HepG2 (cell line): Measurements from ENCODE around the gene ABCA13. TPM values are rescaled to one million over a fixed set of nuclear protein-coding genes. Genes with fewer than 3 reads are reported as not detected.
A peak's percentile ranks its signal among the peaks of the same experiment; 100 is the strongest.

ENCODE experiments used
- ATAC-seq: fragments of 200-7000 bp; cut with Tn5 transposase; 3 replicates; pipeline ENCODE4 v1.9.1; 2020; ENCODE audit warnings: mild to moderate bottlenecking, moderate library complexity
- BruUV-seq: library from RNA; stranded (reverse); fragments of 400-500 nt; replicated peaks from 2 replicates; lab custom pipeline; 2021; lab: Mats Ljungman, UMichigan
- CTCF ChIA-PET: fragments of 300-600 bp; formaldehyde crosslinking; extraction: SDS; loops from one replicate; lab custom pipeline; 2021; ENCODE audit warnings: low total read pairs, inconsistent platforms, low intra/inter-chr PET ratio; lab: Yijun Ruan, JAX
- POLR2A ChIA-PET: fragments of 350-600 bp; sonication (Branson Sonifier 250); formaldehyde crosslinking; loops from one replicate; lab custom pipeline; 2020; ENCODE audit warnings: antibody characterized with exemption, inconsistent platforms; lab: Yijun Ruan, JAX
- DNase-seq: peaks from one replicate; pipeline ENCODE4 v3.0.0-alpha.2; 2015; ENCODE audit warnings: low spot score
- FAIRE-seq: peaks from 3 replicates; lab custom pipeline; 2011; peaks lifted over from hg19 to GRCh38; lab: Jason Lieb, UNC
- H2AFZ ChIP-seq: one replicate; pipeline ENCODE4 v1.6.1; 2011; ENCODE audit warnings: low read length, inconsistent platforms
- H3K27ac ChIP-seq: fragments of 300-600 bp; 3 replicates; pipeline ENCODE4 v1.8.0; 2011; ENCODE audit warnings: mixed run types, mild to moderate bottlenecking, mixed read lengths, low read length, inconsistent platforms; ENCODE audit not compliant: insufficient read depth; ENCODE audit errors: extremely low read length
- H3K27me3 ChIP-seq, 2 experiments: fragments of 200-600 bp in 1 of 2; 2 replicates in 1 of 2; 3 replicates in 1 of 2; pipeline versions ENCODE4 v1.6.0 to v1.8.0; 2011; ENCODE audit warnings: low read length in 2 of 2, mild to moderate bottlenecking in 2 of 2, moderate library complexity in 2 of 2, inconsistent platforms in 1 of 2; ENCODE audit not compliant: insufficient read depth in 2 of 2, control insufficient read depth in 1 of 2
- H3K36me3 ChIP-seq, 2 experiments: fragments of 200-600 bp in 1 of 2; replicated peaks in 1 of 2; 2 replicates in 1 of 2; 3 replicates in 1 of 2; pipeline versions ENCODE4 v1.5.1 to v1.8.0; 2011; ENCODE audit warnings: low read length in 2 of 2, inconsistent platforms in 1 of 2; ENCODE audit not compliant: insufficient read depth in 2 of 2, control insufficient read depth in 1 of 2
- H3K4me1 ChIP-seq: 2 replicates; pipeline ENCODE4 v1.5.1; 2012; ENCODE audit warnings: low read length, inconsistent platforms; ENCODE audit not compliant: insufficient read depth
- H3K4me2 ChIP-seq: 2 replicates; pipeline ENCODE4 v1.6.0; 2011; ENCODE audit warnings: low read depth, low read length, inconsistent platforms
- H3K4me3 ChIP-seq, 3 experiments: fragments of 200-600 bp in 1 of 3; sonication (generic), shearing (Covaris generic) in 1 of 3; replicated peaks in 1 of 3; 2 replicates each; pipeline ENCODE4 v1.5.1; 2011 to 2016; ENCODE audit warnings: low read length in 3 of 3, inconsistent platforms in 2 of 3, low read depth in 2 of 3, mild to moderate bottlenecking in 2 of 3, control low read depth in 1 of 3, mixed read lengths in 1 of 3; ENCODE audit not compliant: insufficient read depth in 1 of 3
- H3K79me2 ChIP-seq: one replicate; pipeline ENCODE4 v1.6.1; 2011; ENCODE audit warnings: low read length, inconsistent platforms; ENCODE audit not compliant: insufficient read depth
- H3K9ac ChIP-seq: 2 replicates; pipeline ENCODE4 v1.6.0; 2011; ENCODE audit warnings: mild to moderate bottlenecking, low read depth, low read length, inconsistent platforms; ENCODE audit not compliant: insufficient read depth
- H3K9me3 ChIP-seq: 2 replicates; pipeline ENCODE4 v1.5.1; 2012; ENCODE audit warnings: mild to moderate bottlenecking, low read length
- H4K20me1 ChIP-seq: 2 replicates; pipeline ENCODE4 v1.6.0; 2011; ENCODE audit warnings: inconsistent platforms, mild to moderate bottlenecking, low read length, moderate library complexity; ENCODE audit not compliant: insufficient read depth
- ATF1 ChIP-seq: IDR thresholded peaks from 2 replicates; pipeline ENCODE4 v1.6.1; 2016; ENCODE audit warnings: mild to moderate bottlenecking, control low read depth
- BORCS8-MEF2B ChIP-seq: sonication (generic); formaldehyde crosslinking; IDR thresholded peaks from 2 replicates; pipeline ENCODE4 v1.8.0; 2022; ENCODE audit warnings: mild to moderate bottlenecking, missing genetic modification reagents
- DNMT1 ChIP-seq: sonication (generic); formaldehyde crosslinking; IDR thresholded peaks from 2 replicates; pipeline ENCODE4 v1.5.1; 2020; ENCODE audit warnings: mild to moderate bottlenecking, missing genetic modification reagents
- FOXA3 ChIP-seq: IDR thresholded peaks from 2 replicates; pipeline ENCODE4 v1.6.1; 2016; ENCODE audit warnings: missing genetic modification reagents, missing compliant biosample characterization
- HDAC2 ChIP-seq: sonication (generic); formaldehyde crosslinking; IDR thresholded peaks from 2 replicates; pipeline ENCODE4 v1.4.0; 2020; ENCODE audit warnings: missing genetic modification reagents
- KDM6A ChIP-seq: IDR thresholded peaks from 2 replicates; pipeline ENCODE4 v1.6.1; 2016; ENCODE audit warnings: low read depth
- RORA ChIP-seq: sonication (generic); formaldehyde crosslinking; IDR thresholded peaks from 2 replicates; pipeline ENCODE4 v1.5.0; 2020; ENCODE audit warnings: mild to moderate bottlenecking, missing genetic modification reagents, moderate library complexity
- SOX13 ChIP-seq, 3 experiments: fragments of 450-650 bp in 1 of 3; sonication (generic) in 1 of 3; formaldehyde crosslinking in 1 of 3; IDR thresholded peaks in 2 of 3; conservative IDR thresholded peaks in 1 of 3; 2 replicates each; pipeline versions ENCODE4 v1.5.0 to v1.6.1; 2016 to 2020; ENCODE audit warnings: antibody characterized with exemption in 1 of 3, mild to moderate bottlenecking in 1 of 3, missing compliant biosample characterization in 1 of 3, missing genetic modification reagents in 1 of 3, moderate library complexity in 1 of 3
- SRSF9 ChIP-seq: fragments of 200-400 bp; formaldehyde crosslinking; IDR thresholded peaks from 2 replicates; pipeline ENCODE4 v1.6.1; 2018; ENCODE audit warnings: borderline replicate concordance, mild to moderate bottlenecking, low read depth, low read length; ENCODE audit not compliant: insufficient read depth, poor library complexity, severe bottlenecking
- WIZ ChIP-seq: sonication (generic); formaldehyde crosslinking; IDR thresholded peaks from 2 replicates; pipeline ENCODE4 v1.5.1; 2020; ENCODE audit warnings: mild to moderate bottlenecking, missing genetic modification reagents
- ZBTB7B ChIP-seq: sonication (generic); formaldehyde crosslinking; IDR thresholded peaks from 2 replicates; pipeline ENCODE4 v1.4.0; 2020; ENCODE audit warnings: missing genetic modification reagents
- ZNF672 ChIP-seq: sonication (generic); formaldehyde crosslinking; IDR thresholded peaks from 2 replicates; pipeline ENCODE4 v1.8.1; 2022; ENCODE audit warnings: missing genetic modification reagents
- ZNF749 ChIP-seq: sonication (generic); formaldehyde crosslinking; IDR thresholded peaks from 2 replicates; pipeline ENCODE4 v1.8.0; 2022; ENCODE audit warnings: mild to moderate bottlenecking, missing genetic modification reagents, moderate library complexity, borderline replicate concordance
- WGBS: methylation state at CpG from one replicate; pipeline ENCODE4 v1.1.6; 2017; ENCODE audit warnings: low lambda C conversion rate; 5-methylcytosine and 5-hydroxymethylcytosine counted together
- in situ Hi-C: cut with HindIII; loops from 2 replicates; pipeline ENCODE4 v1.10.0; 2017; ENCODE audit warnings: low pct_unique_long_range_greater_than_20kb; ENCODE audit not compliant: extremely low pct_ligation_motif_present
- intact Hi-C: fragments of 100-400 bp; cut with micrococcal nuclease; formaldehyde crosslinking; loops from one replicate; pipeline ENCODE4 v1.10.0; 2022; ENCODE audit not compliant: unreplicated experiment
- polyA plus RNA-seq, 8 experiments: library from polyadenylated mRNA; depleted of rRNA in 3 of 8; stranded (reverse) in 7 of 8; unstranded in 1 of 8; fragments of >200 nt; fragmentation: Illumina TruSeq in 4 of 8; extraction: Trizol in 4 of 8; gene quantifications; 2 replicates each; pipeline versions ENCODE4 v1.2.1 to v1.2.3, GENCODE V29; 2011 to 2016; ENCODE audit warnings: low read depth in 4 of 8, missing spikeins in 1 of 8, mixed read lengths in 1 of 8; ENCODE audit not compliant: insufficient read depth in 1 of 8
- total RNA-seq, 5 experiments: library from RNA; depleted of rRNA; stranded (reverse); fragments of >200 nt; fragmentation: Illumina TruSeq; extraction: Trizol; gene quantifications; 2 replicates each; pipeline ENCODE4 v1.2.3, GENCODE V29; 2016; ENCODE audit warnings: low read depth in 1 of 5
- TF ChIP-seq, protein P1 (sequence below): sonication (generic); formaldehyde crosslinking; IDR thresholded peaks from 2 replicates; pipeline ENCODE4 v1.5.0; 2020; ENCODE audit warnings: mild to moderate bottlenecking, missing genetic modification reagents, moderate library complexity
- TF ChIP-seq, protein P2 (sequence below): sonication (generic); formaldehyde crosslinking; IDR thresholded peaks from 2 replicates; pipeline ENCODE4 v1.5.0; 2020; ENCODE audit warnings: missing genetic modification reagents
- TF ChIP-seq, protein P3 (sequence below): sonication (generic); formaldehyde crosslinking; IDR thresholded peaks from 2 replicates; pipeline ENCODE4 v1.8.1; 2022; ENCODE audit warnings: mild to moderate bottlenecking, missing genetic modification reagents

Gene ABCA13
- total and polyA plus RNA-seq, 2 of the 13 experiments (the other 11 are each of a cell fraction or from before 2014, with no cell fraction given): 0.03 TPM; not detected in 1

DNA sequence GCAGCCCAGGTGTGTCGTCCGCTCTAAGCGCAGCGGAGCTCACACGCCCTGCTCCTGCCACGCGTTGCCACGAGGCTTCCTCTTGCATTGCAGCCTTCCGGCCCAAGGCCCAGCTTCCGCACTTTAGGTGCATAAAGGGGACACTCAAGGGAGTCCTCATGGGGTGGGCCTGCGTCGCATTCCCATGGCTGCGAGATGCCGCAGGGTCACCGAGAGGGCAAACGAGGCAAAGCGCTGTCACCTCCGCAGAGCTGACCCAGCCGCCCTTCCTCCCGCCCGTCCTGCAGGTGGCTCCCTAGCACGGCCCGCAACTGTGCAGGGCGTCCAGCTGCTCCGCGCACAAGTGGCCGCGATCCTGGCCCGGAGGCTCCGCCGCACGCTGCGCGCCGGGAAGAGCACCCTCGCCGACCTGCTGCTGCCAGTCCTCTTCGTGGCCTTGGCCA is 283.5 kb downstream of the ABCA13 start:
- H3K9ac ChIP-seq: no peak overlapping the region
- ChIA-PET POLR2A (no interaction called here), CTCF (no interaction called here)
- TF ChIP-seq DNMT1 (CRISPR knock-in tag) (0 out of 2 replicates have a peak, but pooled peaks have one; percentile 57), ATF1 (no peak), RORA (CRISPR knock-in tag) (no peak)
- TF ChIP-seq, protein P1, sequence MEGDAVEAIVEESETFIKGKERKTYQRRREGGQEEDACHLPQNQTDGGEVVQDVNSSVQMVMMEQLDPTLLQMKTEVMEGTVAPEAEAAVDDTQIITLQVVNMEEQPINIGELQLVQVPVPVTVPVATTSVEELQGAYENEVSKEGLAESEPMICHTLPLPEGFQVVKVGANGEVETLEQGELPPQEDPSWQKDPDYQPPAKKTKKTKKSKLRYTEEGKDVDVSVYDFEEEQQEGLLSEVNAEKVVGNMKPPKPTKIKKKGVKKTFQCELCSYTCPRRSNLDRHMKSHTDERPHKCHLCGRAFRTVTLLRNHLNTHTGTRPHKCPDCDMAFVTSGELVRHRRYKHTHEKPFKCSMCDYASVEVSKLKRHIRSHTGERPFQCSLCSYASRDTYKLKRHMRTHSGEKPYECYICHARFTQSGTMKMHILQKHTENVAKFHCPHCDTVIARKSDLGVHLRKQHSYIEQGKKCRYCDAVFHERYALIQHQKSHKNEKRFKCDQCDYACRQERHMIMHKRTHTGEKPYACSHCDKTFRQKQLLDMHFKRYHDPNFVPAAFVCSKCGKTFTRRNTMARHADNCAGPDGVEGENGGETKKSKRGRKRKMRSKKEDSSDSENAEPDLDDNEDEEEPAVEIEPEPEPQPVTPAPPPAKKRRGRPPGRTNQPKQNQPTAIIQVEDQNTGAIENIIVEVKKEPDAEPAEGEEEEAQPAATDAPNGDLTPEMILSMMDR (CRISPR knock-in tag): 0 out of 2 replicates have a peak, but pooled peaks have one; percentile 9
- TF ChIP-seq, protein P2, sequence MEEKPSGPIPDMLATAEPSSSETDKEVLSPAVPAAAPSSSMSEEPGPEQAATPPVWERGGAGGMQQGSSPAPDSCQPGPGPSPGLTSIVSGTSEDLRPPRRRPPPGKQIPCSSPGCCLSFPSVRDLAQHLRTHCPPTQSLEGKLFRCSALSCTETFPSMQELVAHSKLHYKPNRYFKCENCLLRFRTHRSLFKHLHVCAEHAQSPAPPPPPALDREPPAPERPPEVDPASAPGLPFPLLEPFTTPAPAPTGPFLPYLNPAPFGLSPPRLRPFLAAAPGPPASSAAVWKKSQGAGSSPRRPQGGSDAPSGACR (CRISPR knock-in tag): no peak
- no peaks in the 10 kb centered on the region for H3K36me3 ChIP-seq
- H3K9me3 ChIP-seq: no peaks in the 10 kb centered on the region
- DNase-seq (no peak), FAIRE-seq (no peak), ATAC-seq (no peak; the same call in 1 of the 3 replicates)
- WGBS: 86% methylated on average over 17 of the region's 38 CpGs
- no peaks in the 10 kb centered on the region for H4K20me1 ChIP-seq
- BruUV-seq: no TSS peak
- no peak overlapping the region for H2AFZ ChIP-seq
- H3K27ac ChIP-seq: no peak overlapping the region
- H3K4me2 ChIP-seq: no peak overlapping the region
- intact Hi-C loops (no loop called here), in situ Hi-C loops (no loop called here)
- H3K79me2 ChIP-seq: no peaks in the 10 kb centered on the region
- H3K27me3 ChIP-seq: no peaks in the 10 kb centered on the region; a peak in 1 of 5 replicates
- H3K4me1 ChIP-seq: no peaks in the 10 kb centered on the region
- no peak overlapping the region for H3K4me3 ChIP-seq

DNA sequence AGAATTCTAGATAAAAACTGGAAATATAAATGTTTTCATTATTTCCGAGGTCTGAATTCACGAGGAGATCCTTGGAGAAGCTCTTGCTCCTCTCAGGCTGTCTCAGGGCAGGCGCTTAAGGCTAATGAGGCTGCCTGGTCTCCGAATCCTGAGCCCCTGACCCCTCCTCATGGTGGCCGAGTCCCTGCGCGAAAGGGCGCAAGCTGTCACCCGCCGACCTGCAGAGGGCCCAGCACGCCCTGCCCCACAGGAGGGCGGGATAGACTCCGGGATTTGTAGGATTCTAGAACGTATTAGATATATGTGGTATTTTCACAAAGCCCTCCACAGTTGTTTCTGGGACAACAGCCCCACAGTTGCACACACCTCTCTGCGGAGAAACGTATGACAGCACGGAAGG is 284.1 kb downstream of the ABCA13 start:
- in situ Hi-C loops: no loop called here
- TF ChIP-seq ZNF749 (CRISPR knock-in tag) (no peak), BORCS8-MEF2B (no peak), SOX13 (IDR thresholded peaks at IDR 0.05) (no peak), SOX13 (CRISPR knock-in tag; conservative IDR thresholded peaks at IDR 0.05 in 1 of 2, IDR thresholded peaks at IDR 0.05 in 1 of 2) (no peak), KDM6A (CRISPR knock-in tag) (no peak), SRSF9 (no peak), WIZ (no peak), FOXA3 (no peak), HDAC2 (CRISPR knock-in tag) (no peak), ZNF672 (CRISPR knock-in tag) (no peak), ZBTB7B (no peak)
- TF ChIP-seq, protein P3, sequence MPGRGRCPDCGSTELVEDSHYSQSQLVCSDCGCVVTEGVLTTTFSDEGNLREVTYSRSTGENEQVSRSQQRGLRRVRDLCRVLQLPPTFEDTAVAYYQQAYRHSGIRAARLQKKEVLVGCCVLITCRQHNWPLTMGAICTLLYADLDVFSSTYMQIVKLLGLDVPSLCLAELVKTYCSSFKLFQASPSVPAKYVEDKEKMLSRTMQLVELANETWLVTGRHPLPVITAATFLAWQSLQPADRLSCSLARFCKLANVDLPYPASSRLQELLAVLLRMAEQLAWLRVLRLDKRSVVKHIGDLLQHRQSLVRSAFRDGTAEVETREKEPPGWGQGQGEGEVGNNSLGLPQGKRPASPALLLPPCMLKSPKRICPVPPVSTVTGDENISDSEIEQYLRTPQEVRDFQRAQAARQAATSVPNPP (CRISPR knock-in tag): no peak

More for the DNA sequence above, 284.1 kb downstream of the ABCA13 start:
- no peak overlapping the region for H2AFZ ChIP-seq
- ATAC-seq: no peak
- no peak for DNase-seq
- no peaks in the 10 kb centered on the region; a peak in 1 of 5 replicates for H3K27me3 ChIP-seq
- no peak overlapping the region for H3K9ac ChIP-seq
- ChIA-PET CTCF (no interaction called here), POLR2A (no interaction called here)
- 21% methylated on average over 4 of the region's 17 CpGs for WGBS
- intact Hi-C loops: no loop called here
- no peak overlapping the region for H3K27ac ChIP-seq
- H3K4me1 ChIP-seq: no peaks in the 10 kb centered on the region
- no peaks in the 10 kb centered on the region for H4K20me1 ChIP-seq
- no peaks in the 10 kb centered on the region for H3K9me3 ChIP-seq
- H3K4me3 ChIP-seq: no peak overlapping the region
- FAIRE-seq: no peak
- H3K4me2 ChIP-seq: no peak overlapping the region
- BruUV-seq: no TSS peak
- H3K79me2 ChIP-seq: no peaks in the 10 kb centered on the region
- no peaks in the 10 kb centered on the region for H3K36me3 ChIP-seq
